ENCODE measurements around the gene FBXO46.

GRCh38 chr19:45692187-45693105 is 38.2 kb downstream of the FBXO46 start, which contains the start of gene QPCTL:
- TF ChIP-seq YY1 (IDR thresholded peaks at IDR 0.05; ENCODE audit: low read depth): peak; percentile 70
- no peak; the same call in 1 of the 2 replicates for TF ChIP-seq EP300 (IDR thresholded peaks at IDR 0.05; ENCODE audit: borderline replicate concordance)
- peak; percentile 56; the same call in 1 of the 2 replicates for TF ChIP-seq TAF1 (IDR thresholded peaks at IDR 0.05; ENCODE audit: low read depth)
- peak; percentile 64; the same call in 1 of the 2 replicates for TF ChIP-seq CREB1 (IDR thresholded peaks at IDR 0.05; ENCODE audit: low read depth)
- TF ChIP-seq REST (IDR thresholded peaks at IDR 0.05; ENCODE audit: low read depth): no peak
- peak; percentile 41; the same call in 1 of the 2 replicates for TF ChIP-seq NFIC (IDR thresholded peaks at IDR 0.05)
- peak; percentile 80 for TF ChIP-seq MAX (IDR thresholded peaks at IDR 0.05)
- TF ChIP-seq CEBPB (IDR thresholded peaks at IDR 0.05): no peak
- no peak for TF ChIP-seq FOXM1 (IDR thresholded peaks at IDR 0.05; ENCODE audit: borderline replicate concordance, low read depth)
- TF ChIP-seq EGR1 (IDR thresholded peaks at IDR 0.05): no peak
- TF ChIP-seq USF1 (IDR thresholded peaks at IDR 0.05): no peak
- no peak for TF ChIP-seq RAD21 (IDR thresholded peaks at IDR 0.05; ENCODE audit: low read depth)

Data from Ishikawa (cell line).